ENCODE measurements around the gene TIMP4.

TIMP4 gene

DNA sequence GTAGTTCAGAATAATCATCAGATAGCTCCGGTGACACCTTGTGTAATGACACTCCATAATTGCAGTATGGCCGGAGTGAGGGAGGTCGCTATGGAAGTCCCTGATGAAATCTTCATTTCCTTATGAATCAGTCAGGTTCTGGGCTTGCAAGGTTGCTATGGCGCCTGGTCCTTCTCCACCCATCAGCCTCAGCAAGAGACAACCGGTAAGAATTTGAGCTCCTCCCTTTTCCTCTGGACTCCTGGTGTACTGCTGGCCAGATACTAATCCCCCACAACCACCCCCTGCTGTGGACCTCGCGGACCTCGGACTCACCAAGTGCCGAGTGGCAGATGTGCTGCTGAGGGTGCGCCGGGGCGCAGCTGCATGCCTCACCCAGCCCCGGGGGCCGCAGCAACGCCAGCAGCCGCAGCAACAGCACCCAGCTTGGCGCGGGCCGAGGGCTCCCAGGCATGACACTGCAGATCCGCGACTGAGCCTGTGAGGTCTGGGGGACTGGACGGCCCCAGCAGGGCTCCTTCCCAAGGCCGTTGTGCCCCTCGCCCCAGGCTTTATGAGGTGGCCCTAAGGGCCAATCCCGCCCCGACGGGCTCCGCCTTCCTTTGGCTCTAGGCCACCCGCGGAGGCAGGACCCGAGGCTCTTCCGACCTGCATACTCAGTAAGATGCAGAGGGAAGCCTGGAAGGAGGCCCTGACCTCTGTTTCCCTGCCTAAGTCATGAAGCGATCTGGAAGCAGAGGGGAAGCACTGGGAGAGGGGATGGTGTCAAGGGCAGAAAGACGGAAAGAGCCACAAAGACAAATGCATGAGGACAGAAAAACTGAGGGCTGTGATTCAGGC, at the start of gene TIMP4:
Gene TIMP4 (minus strand): TSS at position 526 of the 840 bp plus-strand sequence. CDS start 72 bp downstream, at position 454.
- peak; percentile 14 for DNase-seq

DNA sequence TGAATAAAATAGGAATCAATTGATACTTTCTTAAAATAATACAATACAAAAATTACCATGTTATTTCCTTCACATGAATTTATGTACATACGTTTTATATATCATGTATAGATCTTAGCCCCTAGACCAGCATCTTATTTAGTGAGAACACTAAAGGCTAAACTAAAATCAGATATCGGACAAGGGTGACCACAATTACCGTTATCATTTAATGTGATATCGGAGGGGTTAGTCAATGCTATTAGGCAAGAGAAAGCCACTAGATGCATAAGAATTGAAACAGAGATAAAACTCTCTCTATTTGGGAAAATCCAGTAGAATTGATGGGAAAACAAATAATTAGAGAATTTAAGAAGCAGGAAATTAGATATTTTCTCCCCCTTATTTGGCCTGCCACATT, 46.5 kb upstream of the TIMP4 start:
- no peak for DNase-seq

DNA sequence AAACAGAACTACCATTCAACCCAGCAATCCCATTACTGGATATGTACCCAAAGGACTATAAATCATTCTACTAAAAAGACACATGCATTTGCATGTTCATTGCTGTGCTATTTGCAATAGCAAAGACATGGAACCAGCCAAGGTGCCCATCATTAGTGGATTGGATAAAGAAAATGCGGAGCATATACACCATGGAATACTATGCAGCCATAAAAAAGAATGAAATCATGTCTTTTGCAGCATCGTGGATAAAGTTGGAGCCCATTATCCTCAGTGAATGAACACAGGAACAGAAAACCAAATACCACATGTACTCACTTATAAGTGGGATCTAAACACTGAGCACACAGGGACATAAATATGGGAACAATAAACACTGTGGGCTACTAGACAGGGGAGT, 43.1 kb upstream of the TIMP4 start:
- no peak for DNase-seq

DNA sequence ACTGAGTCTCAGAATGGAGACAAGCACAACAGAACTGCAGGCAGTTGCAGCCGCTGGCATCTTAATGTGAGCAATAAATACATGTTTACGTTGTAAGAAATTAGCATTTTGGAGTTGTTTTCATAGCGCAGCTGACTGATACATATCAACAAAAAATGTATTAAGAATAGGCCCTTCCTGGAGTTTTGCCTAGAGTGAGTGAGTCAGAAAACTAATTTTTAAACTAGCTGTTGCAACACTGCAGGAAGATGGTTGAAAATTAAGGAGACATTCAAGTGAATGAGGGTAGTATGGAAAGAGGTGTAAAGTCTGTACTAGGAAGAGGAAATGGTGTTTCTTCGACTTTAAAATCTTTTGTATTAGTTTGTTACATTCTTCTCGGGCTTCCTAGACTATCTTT, 39.6 kb upstream of the TIMP4 start:
- DNase-seq = no peak

DNA sequence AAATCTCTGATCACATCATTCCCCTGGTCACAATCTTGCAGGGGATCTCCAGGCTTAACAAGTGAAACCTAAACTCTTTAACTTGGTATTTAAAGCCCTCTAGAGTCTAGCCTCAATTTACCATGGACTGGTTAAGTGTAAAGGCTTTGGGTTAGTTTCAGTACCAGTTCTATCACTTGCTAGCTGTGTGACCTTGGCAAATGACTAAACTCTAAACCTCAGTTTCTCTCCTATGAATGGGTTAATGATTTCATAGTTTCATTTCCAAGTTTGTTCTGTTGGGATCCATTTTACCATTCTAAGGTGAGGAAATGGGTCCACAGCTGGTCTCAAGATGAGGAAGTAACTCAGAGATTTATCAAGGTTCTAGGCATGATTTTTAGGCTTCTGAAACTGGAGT, 38.8 kb upstream of the TIMP4 start:
- no peak for DNase-seq

DNA sequence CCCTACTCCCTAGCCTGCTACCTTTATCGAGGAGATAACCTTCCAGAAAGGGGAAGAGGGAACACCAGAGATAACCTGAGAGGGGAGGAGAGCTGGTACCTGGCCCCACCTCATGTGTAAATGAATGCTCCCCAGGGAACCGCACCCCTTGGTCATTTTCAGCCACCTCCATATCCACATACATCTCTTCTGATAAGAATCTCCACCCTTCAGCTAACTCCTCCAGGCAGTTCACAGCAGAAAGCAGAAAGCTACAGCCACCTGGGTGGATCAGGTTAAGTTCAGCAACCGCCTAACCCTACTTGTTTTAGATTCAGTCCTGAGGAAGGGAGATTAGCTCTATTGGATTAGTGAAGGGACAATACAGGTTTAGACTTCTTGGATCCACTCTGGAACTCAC, 38.0 kb upstream of the TIMP4 start:
- no peak for DNase-seq

DNA sequence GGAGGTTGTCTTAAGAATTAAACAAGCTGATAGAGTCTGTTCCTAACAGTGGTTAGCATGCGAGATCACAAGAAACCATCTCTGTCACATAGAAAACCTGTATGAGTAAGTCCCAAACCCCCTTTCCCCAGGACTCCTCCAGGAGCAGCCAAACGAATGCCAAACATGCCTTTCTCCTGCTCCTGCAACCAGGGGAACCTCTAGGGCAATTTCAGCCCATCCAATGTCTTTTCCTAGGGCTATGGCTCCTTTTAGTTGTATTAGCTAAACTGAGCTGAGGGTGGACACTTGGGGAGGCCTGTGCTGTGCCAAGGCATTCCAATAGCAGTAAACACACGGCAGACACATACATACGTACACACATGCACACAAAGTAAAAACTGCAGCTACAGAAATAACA, 36.5 kb upstream of the TIMP4 start:
- no peak for DNase-seq

DNA sequence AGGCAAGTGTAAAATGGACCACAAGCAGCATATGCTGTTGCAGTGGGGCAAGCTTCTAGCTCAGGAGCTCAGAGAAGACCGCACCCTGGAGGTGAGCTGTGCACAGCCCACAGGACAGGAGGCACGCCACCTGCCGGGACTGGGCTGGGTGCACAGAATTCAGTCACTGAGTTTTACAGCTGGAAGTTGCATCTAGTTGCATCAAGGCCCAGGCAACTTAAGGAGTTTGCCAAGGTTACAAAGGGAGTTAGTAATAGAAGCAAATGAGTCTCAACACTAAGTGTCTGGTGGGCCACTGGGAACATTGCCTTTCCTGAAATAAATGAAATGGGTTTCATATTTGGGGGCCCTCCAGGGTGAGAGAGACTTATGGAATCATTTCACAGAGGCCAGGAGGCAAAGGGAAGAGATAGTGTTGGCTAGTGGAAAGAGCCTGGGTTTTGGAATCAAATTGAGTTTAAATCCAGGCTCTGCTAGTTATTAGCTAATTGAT, 36.0 kb upstream of the TIMP4 start:
- DNase-seq = no peak

DNA sequence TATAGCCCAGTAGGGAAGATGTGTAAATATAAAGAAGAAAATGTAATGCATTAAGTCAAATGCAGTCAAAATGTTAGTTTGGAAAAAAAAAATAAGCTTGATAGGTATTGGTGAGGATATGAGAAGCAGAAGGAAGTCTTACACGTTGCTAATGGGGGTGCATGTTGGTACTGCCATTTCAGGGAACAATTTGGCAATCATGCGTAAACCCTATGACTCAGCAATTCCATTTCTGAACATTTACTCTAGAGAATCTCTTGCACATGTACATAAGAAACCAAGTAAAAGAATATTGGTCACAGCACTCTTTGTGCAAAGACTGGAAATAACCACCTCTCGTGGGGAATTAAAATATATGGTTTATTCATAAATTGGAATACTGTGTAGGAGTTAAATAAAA, 35.5 kb upstream of the TIMP4 start:
- DNase-seq = peak; percentile 16

DNA sequence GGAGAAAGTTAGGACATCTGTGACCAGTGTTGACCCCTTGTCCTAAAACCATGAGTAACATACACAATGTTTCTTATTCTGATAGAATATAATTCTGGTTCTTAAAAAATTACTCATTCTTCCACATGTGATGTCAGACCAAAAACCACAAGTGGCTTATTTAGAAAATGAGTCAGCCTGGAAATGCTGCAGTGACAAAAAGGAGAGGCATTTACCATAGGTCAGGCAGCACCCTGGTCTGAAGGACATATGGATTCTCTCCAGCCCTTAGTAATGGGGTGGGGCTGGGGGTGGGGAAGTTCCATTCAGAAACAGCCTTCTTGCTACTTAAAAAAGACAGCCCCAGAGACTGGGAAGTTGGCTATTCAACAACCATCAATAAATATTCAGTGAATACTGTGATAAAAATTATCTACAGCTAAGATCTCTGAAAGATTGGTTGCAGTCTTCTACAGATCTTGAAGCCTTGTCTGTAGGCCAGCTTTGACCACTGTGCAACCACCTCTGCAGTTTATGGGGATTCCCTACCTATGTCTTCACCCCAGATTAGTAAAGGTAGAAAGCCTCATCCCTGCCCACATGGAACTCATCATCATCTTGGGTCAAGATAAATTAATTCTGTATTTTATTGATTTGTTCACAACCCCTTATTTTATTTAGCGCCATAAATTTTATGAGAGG, 34.9 kb upstream of the TIMP4 start:
- peak; percentile 73 for DNase-seq

DNA sequence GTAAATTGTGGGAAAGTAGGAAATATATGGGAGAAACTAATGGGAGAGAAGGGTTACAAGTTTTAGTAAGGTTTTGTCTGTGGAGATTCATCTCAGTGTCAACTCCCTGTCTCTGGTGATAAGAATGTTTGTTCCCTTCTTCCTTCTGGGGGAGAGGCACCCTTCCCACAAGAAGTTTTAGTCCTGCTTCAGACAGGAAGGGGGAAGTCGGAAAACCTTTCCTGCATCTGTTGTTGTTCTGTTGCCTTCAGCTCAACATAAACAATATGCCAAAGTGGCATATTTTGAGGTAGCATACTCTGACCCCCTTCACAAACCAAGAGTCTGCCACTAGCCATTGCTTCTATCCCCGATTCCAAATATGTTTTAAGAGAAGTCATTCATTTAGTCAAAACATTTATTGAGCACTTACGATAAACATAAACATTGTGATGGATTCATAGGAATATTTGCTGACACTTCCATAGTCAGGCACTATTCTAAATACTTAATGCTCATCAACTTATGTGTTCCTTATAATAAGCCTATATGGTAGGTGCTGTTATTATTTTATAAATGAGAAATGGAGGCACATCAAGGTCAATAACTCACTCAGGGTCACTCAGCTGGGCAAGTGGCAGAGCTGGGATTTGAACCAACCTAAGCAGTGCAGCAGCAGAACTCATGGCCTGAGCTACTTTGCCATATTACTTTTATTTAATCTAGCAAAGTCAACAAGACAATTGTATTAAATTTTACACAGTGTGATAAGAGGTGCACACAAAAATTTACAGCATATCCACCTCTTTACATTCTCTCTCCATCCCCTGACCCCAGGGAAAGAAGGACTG, 34.2 kb upstream of the TIMP4 start:
- no peak for DNase-seq

DNA sequence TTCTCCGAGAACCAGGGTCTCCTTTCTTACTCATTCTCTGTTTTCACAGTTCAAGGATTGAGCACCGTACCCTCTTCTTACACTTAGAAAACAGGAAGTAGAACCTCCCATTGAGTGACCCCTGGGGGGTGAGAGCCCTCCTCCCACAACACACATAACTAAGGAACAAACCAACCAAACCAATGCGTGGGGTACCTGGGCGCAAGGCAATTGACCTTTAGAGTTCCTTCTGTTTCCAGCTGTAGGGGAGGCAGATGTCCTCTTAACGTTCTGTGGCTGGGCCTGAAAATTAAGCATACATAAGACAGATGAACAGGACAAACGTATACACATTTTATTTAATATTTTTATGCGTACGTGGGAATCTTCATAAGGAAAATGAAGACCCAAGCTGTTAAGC, 33.5 kb upstream of the TIMP4 start:
- no peak for DNase-seq

DNA sequence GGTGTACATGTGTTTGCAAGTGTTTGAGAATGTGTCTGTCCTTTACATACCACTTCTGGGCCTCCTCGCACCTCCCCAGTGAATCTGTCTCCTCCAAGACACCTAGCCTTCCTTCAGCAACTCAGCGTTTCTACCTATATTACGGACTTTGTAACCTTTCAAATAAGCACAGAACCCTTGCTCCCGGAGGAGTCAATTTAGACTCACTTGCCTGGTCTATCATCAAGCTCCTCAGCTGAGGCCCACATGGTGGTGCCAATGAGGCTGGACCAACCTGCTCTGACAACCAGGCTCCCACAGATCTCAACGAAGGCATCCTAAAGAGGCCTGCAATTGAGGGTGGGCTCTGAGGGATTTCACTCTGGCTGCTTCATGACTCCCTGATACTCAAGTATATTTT, 32.8 kb upstream of the TIMP4 start:
- DNase-seq = no peak

DNA sequence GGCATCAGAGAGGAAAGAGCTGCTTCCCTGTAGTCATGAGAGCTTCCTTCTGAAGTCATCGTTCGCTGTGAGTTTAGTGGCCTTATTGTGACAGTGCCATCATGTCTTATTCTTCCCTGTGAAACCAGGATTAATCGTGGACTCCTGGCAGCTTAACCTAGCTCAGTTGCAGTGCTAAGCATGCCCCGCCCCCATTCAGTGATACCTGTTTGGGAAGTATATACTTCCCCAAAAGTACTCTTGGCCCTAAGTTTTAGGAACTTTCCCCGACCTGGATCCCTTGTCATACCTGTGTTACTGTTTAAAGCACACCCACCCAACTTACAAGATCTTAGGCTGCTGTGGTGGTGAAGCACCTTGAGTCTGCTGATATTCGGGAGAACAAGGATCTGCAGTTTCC, 32.1 kb upstream of the TIMP4 start:
- no peak for DNase-seq

DNA sequence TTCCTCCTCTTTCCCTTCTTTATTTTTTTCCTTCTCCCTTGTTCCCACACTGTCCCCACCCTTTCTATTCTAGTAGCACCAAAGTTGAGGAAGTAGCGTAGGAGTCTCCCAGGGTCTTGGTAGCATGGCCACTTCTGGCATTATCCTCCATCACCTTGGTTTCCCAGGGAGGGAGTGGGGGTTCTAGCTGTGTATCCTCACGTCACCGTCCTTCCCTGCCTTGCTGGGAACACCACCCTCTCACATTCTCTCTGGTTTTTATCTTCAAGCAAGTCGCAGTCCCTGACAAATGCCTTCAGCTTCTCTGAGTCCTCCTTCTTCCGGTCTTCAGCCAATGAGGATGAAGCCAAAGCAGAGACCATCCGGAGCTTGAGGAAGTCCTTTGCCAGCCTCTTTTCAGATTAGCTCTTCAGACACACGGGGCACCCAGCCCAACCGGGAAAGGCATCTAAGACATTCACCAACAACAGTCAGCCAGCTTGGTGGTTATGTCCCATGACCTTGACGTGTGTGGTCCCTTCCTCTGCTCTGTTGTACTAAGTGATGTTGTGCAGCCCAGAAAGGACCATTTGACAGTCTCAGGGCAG, 31.6 kb upstream of the TIMP4 start:
- DNase-seq = no peak

DNA sequence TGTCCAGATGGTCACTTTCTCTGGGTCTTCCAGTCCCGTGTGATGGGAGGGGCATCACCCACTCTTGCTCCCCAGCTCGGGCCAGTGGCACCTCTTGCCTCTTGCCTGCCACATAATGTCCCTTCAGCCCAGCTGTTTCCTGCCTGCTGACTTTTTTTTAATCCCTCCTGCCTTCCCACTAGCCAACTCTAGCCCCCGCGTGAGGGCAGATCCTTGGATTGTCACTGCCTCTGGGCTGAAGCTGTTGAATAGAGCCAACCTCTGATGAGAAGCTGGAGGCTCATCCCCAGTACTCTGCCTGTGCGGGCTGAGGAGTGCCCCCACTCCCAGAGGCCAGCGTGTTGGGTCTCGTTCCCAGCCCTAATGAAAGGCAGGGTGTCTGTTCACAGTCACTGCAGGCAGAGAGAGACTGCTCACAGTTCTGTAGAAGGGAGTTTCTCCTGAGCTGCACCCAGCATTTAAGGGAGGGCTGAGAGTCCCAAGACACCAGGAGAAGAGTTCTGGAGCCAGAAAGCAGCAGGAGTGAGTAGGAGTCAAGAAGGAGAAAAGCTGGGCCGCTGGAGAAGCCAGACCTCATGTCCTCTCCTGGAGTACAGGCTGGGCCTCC, 30.1 kb upstream of the TIMP4 start:
- no peak for DNase-seq

DNA sequence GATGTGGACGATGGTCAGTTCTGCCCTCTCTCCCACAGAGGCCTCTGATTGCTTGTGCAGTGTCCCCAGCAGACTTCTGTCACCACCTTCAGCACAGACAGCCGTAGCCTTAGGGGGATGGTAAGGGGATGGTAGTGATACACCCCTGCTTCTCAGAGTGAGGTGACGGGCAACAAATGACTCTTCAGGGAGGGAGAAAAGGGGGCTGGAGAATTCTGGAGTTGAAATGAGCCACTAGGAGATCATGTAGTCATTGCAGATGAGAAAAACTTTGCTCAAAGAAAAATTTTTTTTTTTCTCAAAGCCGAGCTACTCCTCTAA, 29.6 kb upstream of the TIMP4 start:
- DNase-seq = no peak

DNA sequence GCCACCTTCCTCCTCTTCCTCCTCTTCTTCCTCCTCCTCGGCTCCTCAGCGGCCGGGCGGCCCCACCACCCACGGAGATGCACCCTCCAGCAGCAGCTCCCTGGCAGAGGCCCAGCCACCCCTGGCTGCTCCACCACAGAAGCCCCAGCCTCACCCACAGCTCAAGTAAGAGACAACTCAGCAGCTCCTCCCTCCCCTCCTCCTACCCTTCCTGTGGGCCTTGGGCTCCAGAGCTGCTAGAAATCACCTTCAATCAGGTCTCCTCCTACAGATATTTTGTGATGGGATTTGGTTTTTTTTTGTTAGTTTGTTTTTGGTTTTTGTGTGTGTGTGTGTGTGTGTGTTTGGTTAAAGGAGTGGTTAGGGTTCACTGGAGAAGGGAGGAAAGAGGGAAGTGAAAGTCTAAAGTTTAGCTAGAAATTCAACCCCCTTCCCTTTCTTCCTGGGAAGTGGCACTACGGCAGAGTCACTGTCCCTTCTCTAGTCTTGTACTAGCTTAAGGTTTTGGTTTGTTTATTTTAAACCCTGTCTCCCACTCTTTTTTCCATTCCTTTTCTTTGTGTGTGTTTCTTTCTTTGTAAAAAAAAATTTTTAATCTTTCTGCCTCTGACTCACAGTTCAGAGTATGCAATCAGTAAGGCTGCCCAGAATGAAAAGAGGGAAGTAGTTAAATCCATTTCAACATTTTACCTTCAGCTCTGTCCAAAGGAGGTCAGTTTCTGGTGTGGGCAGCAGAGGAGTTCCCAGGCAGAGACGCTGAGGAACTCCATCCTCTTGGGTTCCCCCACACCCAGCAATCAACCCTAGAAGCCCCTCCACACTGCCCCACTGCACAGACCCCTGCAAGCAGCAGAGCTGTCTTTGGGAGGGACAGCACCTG, 29.0 kb upstream of the TIMP4 start:
- DNase-seq = peak; percentile 24

DNA sequence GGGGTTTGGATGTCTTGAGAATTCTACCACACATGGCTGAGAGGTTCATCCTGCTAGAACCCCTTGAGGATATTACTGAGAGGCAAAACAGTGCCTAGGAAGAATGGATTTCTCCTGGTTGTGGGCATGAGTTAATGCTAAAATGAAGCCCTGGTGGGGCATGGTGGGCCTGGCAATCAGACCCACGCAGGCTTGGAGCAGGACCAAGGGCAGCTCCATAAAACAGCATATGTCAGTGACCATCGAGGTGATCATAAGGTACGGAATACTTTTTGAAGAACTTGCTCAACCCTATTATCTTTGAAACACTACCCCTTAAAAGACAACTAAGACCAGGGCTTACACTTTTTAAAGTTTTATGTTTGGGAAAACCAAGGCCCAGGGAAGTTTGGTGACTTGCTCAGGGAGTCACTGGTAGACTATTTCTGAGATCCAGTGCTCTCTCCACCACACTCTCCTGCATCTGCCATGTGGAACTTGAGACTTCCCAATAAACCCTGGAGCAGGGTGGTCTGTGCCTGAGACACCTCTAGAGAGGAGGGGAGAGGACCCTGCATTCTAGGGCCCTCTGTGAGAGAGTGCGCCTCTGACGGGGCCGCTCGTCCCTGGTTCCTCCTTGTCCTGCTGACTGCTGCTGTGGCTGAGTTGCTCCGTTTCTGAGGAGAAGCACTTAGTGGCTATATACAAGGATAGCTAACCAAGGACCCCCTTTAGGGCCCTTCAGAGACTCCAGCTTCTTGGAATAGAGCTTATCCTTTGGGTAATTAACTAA, 28.0 kb upstream of the TIMP4 start:
- no peak for DNase-seq

DNA sequence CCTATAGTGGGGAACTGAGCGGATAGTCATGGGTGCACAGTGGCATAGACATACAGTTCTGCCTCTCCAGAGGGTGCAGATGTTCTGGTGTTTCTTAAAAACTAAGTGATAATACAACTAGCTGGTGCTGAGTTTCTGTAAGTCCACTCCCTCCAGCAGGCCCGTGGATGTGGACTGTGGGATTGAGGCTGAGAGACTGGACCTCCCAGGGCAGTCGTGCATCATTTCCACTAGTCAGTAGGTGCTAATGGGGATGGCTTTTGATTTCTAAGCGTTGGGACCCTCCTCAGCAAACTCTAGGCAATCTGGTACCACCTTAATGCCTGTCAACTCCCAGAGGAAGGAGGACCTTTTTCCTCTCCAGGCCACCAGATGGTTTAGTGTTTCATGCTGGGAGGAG, 27.3 kb upstream of the TIMP4 start:
- no peak for DNase-seq

DNA sequence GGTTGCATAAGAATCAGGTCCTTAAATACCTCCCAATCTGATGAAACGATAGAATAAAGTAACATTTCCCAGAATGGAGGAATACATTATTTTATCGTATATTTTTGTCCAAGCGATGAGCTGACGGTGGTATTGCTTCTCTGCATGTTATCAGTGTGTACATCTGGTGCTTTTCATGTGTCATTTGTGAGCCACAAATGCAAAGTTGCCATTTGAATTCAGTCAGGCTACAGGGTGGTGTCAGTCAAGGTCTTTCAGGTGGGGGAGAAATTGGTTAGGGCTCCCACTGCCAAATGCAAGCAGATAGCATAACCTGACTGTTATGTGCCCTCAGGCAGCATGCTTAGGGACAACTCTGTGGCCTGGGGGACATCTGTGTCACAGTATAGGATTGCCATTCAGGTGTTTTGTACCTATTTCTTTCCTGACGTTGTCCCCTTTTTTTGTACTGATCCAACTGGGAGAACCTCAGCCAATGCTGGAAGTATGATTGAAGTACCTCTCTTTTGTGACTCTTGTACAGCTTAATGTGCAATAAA, 26.5 kb upstream of the TIMP4 start:
- no peak for DNase-seq

All from CD4-positive, alpha-beta T cell treated with Interferon gamma for 1 hour (primary cell).